Mammary epithelial cell (primary cell): ENCODE measurements around the gene NOM1.

Experiments
- EZH2 ChIP-seq: IDR thresholded peaks from 2 replicates; pipeline ENCODE4 v1.6.1; 2012; ENCODE audit warnings: low read length, inconsistent platforms, borderline replicate concordance
- TF ChIP-seq, protein P1 (sequence below), 2 donors: IDR thresholded peaks in 1 of 2; conservative IDR thresholded peaks in 1 of 2; 2 replicates each; pipeline ENCODE4 v1.5.1; 2011 to 2012; ENCODE audit warnings: inconsistent platforms in 2 of 2, low read length in 2 of 2, mild to moderate bottlenecking in 2 of 2, control low read depth in 1 of 2, low read depth in 1 of 2; ENCODE audit not compliant: insufficient read depth in 1 of 2; ENCODE audit errors: extremely low read depth in 1 of 2

GRCh38 chr7:156918635-156919034, 30.9 kb upstream of the NOM1 start:
- TF ChIP-seq, protein P1, sequence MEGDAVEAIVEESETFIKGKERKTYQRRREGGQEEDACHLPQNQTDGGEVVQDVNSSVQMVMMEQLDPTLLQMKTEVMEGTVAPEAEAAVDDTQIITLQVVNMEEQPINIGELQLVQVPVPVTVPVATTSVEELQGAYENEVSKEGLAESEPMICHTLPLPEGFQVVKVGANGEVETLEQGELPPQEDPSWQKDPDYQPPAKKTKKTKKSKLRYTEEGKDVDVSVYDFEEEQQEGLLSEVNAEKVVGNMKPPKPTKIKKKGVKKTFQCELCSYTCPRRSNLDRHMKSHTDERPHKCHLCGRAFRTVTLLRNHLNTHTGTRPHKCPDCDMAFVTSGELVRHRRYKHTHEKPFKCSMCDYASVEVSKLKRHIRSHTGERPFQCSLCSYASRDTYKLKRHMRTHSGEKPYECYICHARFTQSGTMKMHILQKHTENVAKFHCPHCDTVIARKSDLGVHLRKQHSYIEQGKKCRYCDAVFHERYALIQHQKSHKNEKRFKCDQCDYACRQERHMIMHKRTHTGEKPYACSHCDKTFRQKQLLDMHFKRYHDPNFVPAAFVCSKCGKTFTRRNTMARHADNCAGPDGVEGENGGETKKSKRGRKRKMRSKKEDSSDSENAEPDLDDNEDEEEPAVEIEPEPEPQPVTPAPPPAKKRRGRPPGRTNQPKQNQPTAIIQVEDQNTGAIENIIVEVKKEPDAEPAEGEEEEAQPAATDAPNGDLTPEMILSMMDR (conservative IDR thresholded peaks at IDR 0.05 in 1 of 2, IDR thresholded peaks at IDR 0.05 in 1 of 2; ENCODE audit: extremely low read depth in 1 of 2, insufficient read depth in 1 of 2, low read depth in 1 of 2, low read length in 2 of 2), result no peak
- no peak for TF ChIP-seq EZH2
